Measurements from ENCODE around the gene ARPC2. TPM values are rescaled to one million over a fixed set of nuclear protein-coding genes. Genes with fewer than 3 reads are reported as not detected.

ARPC2 gene
- total RNA-seq, 3 donors from 2014 or later (not counting 1 experiment from before 2014, with no cell fraction given), result 824 to 880 (median 830) TPM

GRCh38 chr2:218244204-218244603, 27.2 kb downstream of the ARPC2 start:
- Histone ChIP-seq H3K36me3 (ENCODE audit: control insufficient read depth, insufficient read depth, low read length) (peaks cover 93% of the 10 kb centered on the region), H3K9me3 (ENCODE audit: control insufficient read depth, insufficient read depth, low read length) (no peaks in the 10 kb centered on the region), H3K27ac (ENCODE audit: low read length) (no peak overlapping the region), H3K4me1 (ENCODE audit: control insufficient read depth, insufficient read depth, low read length) (peaks cover 4% of the 10 kb centered on the region), H3K27me3 (ENCODE audit: control insufficient read depth, insufficient read depth, low read length) (no peaks in the 10 kb centered on the region), H3K4me3 (ENCODE audit: low read length) (no peak overlapping the region)
- WGBS (ENCODE audit: insufficient coverage), result 65% methylated on average over 1 of the region's 1 CpG
- Mint-ChIP-seq H3K9me3 (no peaks in the 10 kb centered on the region), H3K27ac (peak overlapping the region; percentile 71 to 74), H3K4me1 (peaks cover 35 to 37% of the 10 kb centered on the region in 2 donors), H3K36me3 (peaks cover 21% of the 10 kb centered on the region), H3K27me3 (ENCODE audit: low read depth in 2 of 2) (no peaks in the 10 kb centered on the region), H3K4me3 (no peak overlapping the region)
- TF ChIP-seq CTCF (IDR thresholded peaks at IDR 0.05), result no peak
- no peak for ATAC-seq
- intact Hi-C loops (cut with micrococcal nuclease), result no loop called here
- no peak for DNase-seq

GRCh38 chr2:218244665-218245064, 27.7 kb downstream of the ARPC2 start:
- Histone ChIP-seq H3K4me1 (ENCODE audit: control insufficient read depth, insufficient read depth, low read length) (peaks cover 4% of the 10 kb centered on the region), H3K27me3 (ENCODE audit: control insufficient read depth, insufficient read depth, low read length) (no peaks in the 10 kb centered on the region), H3K36me3 (ENCODE audit: control insufficient read depth, insufficient read depth, low read length) (peaks cover 95% of the 10 kb centered on the region), H3K4me3 (ENCODE audit: low read length) (no peak overlapping the region), H3K9me3 (ENCODE audit: control insufficient read depth, insufficient read depth, low read length) (no peaks in the 10 kb centered on the region), H3K27ac (ENCODE audit: low read length) (no peak overlapping the region)
- Mint-ChIP-seq H3K27me3 (ENCODE audit: low read depth in 2 of 2) (no peaks in the 10 kb centered on the region), H3K9me3 (no peaks in the 10 kb centered on the region), H3K36me3 (peaks cover 19% of the 10 kb centered on the region), H3K4me3 (no peak overlapping the region), H3K27ac (peak overlapping the region; percentile 71 to 74), H3K4me1 (peaks cover 35 to 37% of the 10 kb centered on the region in 2 donors)
- intact Hi-C loops (cut with micrococcal nuclease), result no loop called here
- WGBS (ENCODE audit: insufficient coverage), result 100% methylated on average over 2 of the region's 2 CpGs
- ATAC-seq (no peak), DNase-seq (no peak)
- no peak for TF ChIP-seq CTCF (IDR thresholded peaks at IDR 0.05)

DNA sequence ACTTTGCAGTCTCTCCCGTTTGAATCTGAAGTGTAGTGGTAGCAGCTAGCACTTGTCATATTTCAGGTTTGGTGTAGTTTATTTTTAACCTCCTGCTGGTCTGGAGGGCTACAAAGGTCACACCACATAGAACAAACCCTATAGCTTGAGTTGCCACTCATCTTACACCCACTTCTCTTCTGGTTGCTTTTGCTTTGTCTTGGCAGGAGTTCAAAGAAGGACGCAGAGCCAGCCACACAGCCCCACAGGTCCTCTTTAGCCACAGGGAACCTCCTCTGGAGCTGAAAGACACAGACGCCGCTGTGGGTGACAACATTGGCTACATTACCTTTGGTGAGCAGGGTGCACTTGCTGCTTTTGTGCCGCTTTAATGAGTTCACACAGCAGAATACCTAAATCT, 28.2 kb downstream of the ARPC2 start:
- Histone ChIP-seq H3K4me1 (ENCODE audit: control insufficient read depth, insufficient read depth, low read length) (peaks cover 4% of the 10 kb centered on the region), H3K36me3 (ENCODE audit: control insufficient read depth, insufficient read depth, low read length) (peaks cover 96% of the 10 kb centered on the region), H3K27me3 (ENCODE audit: control insufficient read depth, insufficient read depth, low read length) (no peaks in the 10 kb centered on the region), H3K9me3 (ENCODE audit: control insufficient read depth, insufficient read depth, low read length) (no peaks in the 10 kb centered on the region), H3K27ac (ENCODE audit: low read length) (peak overlapping the region; percentile 30), H3K4me3 (ENCODE audit: low read length) (no peak overlapping the region)
- peaks cover 35 to 37% of the 10 kb centered on the region in 2 donors for H3K4me1 Mint-ChIP-seq
- H3K27me3 Mint-ChIP-seq (ENCODE audit: low read depth in 2 of 2), result no peaks in the 10 kb centered on the region
- no peak overlapping the region for H3K4me3 Mint-ChIP-seq
- H3K36me3 Mint-ChIP-seq, result peaks cover 19% of the 10 kb centered on the region
- TF ChIP-seq CTCF (IDR thresholded peaks at IDR 0.05), result no peak
- DNase-seq (no peak), ATAC-seq (peak in 1 of 3 donors; percentile 19)
- H3K9me3 Mint-ChIP-seq, result no peaks in the 10 kb centered on the region
- H3K27ac Mint-ChIP-seq, result peak overlapping the region; percentile 71 to 74
- intact Hi-C loops (cut with micrococcal nuclease), result no loop called here
- 39% methylated on average over 4 of the region's 5 CpGs for WGBS (ENCODE audit: insufficient coverage)

DNA sequence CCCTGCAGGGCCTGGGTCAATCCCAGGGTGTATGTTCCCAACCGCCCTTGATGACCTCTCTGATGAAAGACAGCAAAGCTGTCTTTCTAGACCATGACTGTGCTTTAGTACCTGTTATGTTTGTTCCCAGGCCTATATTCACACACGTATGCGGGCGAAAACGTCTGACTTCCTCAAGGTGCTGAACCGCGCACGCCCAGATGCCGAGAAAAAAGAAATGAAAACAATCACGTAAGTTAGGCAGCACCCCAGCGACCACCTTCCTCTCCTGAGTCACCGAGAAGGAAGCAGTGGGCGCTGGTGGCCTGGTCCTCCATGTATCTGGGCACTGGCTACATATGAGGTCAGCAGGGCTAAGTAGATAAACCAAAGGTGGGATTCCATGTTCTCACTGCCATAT, 32.7 kb downstream of the ARPC2 start:
- H3K4me1 ChIP-seq (ENCODE audit: control insufficient read depth, insufficient read depth, low read length), result peaks cover 8% of the 10 kb centered on the region
- Mint-ChIP-seq H3K27me3 (ENCODE audit: low read depth in 2 of 2) (no peaks in the 10 kb centered on the region), H3K4me3 (no peak overlapping the region), H3K4me1 (peaks cover 18 to 19% of the 10 kb centered on the region in 2 donors), H3K9me3 (no peaks in the 10 kb centered on the region), H3K36me3 (peaks cover 29% of the 10 kb centered on the region), H3K27ac (peak overlapping the region; percentile 33 to 65)
- H3K9me3 ChIP-seq (ENCODE audit: control insufficient read depth, insufficient read depth, low read length), result no peaks in the 10 kb centered on the region
- ATAC-seq, result no peak
- DNase-seq, result no peak
- intact Hi-C loops (cut with micrococcal nuclease), result no loop called here
- H3K27ac ChIP-seq (ENCODE audit: low read length), result no peak overlapping the region
- no peak overlapping the region for H3K4me3 ChIP-seq (ENCODE audit: low read length)
- WGBS (ENCODE audit: insufficient coverage), result 93% methylated on average over 13 of the region's 13 CpGs
- TF ChIP-seq CTCF (IDR thresholded peaks at IDR 0.05), result no peak
- peaks cover 97% of the 10 kb centered on the region for H3K36me3 ChIP-seq (ENCODE audit: control insufficient read depth, insufficient read depth, low read length)
- no peaks in the 10 kb centered on the region for H3K27me3 ChIP-seq (ENCODE audit: control insufficient read depth, insufficient read depth, low read length)
